GM21526 (cell line): ENCODE measurements around the gene RHOB.

Experiments used
- ATAC-seq: cut with Tn5 transposase; IDR thresholded peaks from one replicate; pipeline ENCODE4 v1.9.1; 2021; ENCODE audit warnings: moderate library complexity; ENCODE audit not compliant: unreplicated experiment, low FRiP score

RHOB gene

DNA sequence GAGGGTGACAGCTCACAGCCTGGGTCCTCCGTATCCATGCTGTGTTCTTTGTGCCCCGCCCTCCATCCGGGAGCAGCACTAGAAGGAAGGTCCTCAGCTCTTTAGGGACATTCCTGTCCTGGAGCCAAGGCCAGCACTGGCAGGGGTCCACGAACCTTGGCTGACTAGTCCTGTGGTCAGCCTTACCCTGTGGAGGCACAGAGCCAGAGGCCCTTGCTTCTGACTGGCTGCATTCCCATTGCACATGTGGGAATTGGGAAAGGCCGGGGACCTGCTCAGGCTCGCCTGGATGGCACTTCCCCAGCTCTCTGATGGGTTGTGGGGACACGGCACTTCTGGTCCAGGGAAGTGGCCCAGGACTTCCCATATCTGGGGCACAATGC lies 24.9 kb upstream of the RHOB start:
- no peak for ATAC-seq

GRCh38 chr2:20422402-20423271 lies 24.2 kb upstream of the RHOB start:
- no peak for ATAC-seq

- no peak for ATAC-seq
Measured at GRCh38 chr2:20423359-20423758, 23.5 kb upstream of the RHOB start.

DNA sequence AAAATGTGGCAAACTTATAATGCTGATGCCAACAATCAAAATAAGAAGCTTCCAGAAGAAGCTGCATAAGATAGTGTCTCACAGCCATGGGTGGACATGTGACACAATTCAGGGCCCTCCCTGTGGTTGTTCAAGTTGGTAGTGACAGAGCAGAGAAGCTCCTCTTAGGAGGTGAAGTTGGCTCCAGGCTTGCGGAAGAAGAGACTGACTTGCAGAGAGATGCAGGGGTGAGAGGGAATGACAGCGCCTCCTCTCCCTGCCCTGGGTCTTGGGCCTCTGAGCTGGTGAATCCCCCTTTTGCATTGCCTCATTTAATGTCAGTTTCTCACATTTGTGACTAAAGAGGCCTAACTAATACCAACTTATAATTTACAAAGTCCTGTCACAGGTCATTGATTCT lies 23.0 kb upstream of the RHOB start:
- no peak for ATAC-seq

GRCh38 chr2:20424300-20425290 lies 22.3 kb upstream of the RHOB start:
- ATAC-seq = peak; percentile 53

GRCh38 chr2:20425371-20425881 lies 21.4 kb upstream of the RHOB start:
- ATAC-seq = no peak

DNA sequence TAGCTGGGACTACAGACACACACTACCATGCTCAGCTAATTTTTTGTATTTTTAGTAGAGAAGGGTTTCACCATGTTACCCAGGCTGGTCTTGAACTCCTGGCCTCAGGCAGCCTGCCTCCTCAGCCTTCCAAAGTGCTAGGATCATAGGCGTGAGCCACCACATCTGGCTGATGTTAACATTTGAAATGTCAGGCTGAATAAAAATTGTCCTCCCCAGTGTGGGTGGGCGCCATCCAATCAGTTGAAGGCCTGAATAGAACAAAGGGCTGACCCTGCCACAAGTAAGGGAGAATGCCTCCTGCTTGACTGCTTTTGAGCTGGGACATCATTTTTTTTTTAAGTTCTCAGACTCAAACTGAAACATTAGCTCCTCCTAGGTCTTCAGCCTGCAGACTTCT lies 21.0 kb upstream of the RHOB start:
- no peak for ATAC-seq

DNA sequence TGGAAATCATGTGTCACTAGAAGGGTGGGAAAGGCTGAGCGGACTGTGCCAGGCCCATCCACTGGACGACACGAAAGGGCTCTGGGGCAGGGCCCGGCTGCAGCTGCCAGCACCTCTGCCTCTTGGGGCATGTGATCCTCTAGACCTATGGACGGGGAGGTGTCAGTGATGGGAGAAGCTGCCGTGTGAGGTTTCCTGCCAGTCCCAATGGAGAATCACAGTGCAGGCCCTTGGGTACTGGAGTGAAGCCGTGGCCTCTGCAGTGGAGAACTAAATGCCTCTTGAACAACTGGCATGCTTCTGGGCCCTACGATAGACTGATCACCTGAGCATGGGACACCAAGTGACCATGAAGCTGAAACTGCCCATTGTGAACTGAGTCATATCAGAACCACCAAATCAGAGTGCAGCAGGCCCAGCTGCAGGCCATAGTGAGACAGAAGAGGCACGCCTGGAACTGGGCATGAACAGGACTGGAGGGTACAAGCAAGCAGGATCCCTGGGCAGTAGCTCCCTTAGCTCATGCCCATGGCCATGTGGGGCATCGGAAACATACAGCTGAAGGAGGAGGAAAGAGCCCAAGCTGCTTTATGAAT lies 18.8 kb upstream of the RHOB start:
- no peak for ATAC-seq

GRCh38 chr2:20428717-20429490 lies 18.0 kb upstream of the RHOB start:
- ATAC-seq = no peak

DNA sequence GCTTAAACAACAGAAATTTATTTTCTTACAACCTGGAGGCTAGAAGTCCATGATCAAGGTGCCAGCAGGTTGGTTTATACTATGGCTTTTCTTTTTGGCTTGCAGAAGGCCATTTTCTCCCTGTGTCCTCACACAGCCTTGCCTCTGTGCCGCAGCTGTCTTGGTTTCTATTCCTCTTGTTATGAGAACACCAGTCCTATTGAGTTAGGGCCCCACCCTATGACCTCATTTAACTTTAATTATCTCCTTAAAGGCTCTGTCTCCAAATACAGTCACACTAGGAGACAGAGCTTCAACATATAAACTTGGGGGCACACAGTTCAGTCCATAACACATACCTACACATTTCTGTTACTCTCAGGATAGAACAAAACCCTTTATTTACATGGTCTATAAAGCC lies 17.3 kb upstream of the RHOB start:
- ATAC-seq = peak; percentile 80

- ATAC-seq = no peak
Measured at GRCh38 chr2:20430035-20430434, 16.8 kb upstream of the RHOB start.

- ATAC-seq = no peak
Measured at GRCh38 chr2:20430461-20431300, 16.2 kb upstream of the RHOB start.

DNA sequence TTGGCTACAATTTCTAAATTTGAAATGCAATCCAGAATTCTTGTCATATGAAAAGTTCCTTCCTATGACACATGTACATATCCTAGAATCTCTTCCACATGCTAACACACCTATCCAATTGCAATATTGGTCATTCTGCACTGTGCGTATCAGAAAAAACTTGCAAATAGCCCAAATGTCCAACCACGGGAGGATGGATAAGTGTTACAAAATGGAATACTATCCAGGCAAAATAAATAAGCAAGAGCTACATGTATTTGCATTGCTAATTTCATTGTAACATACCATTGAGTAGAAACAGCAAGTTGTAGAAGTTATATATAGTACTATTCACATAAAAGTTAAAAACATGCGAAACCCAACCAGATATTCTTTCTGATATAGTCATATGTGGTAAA lies 15.6 kb upstream of the RHOB start:
- ATAC-seq = no peak

- no peak for ATAC-seq
Measured at GRCh38 chr2:20431772-20432171, 15.1 kb upstream of the RHOB start.

- ATAC-seq = no peak
Measured at GRCh38 chr2:20432714-20433113, 14.2 kb upstream of the RHOB start.

- ATAC-seq = no peak
Measured at GRCh38 chr2:20433249-20433648, 13.6 kb upstream of the RHOB start.

GRCh38 chr2:20433946-20434553 lies 12.8 kb upstream of the RHOB start:
- no peak for ATAC-seq

- no peak for ATAC-seq
Measured at GRCh38 chr2:20434588-20435294, 12.1 kb upstream of the RHOB start.
